Sigmoid colon (tissue), 7 donors: ENCODE data around the gene BRMS1. TPM values are rescaled to one million over a fixed set of nuclear protein-coding genes. Genes with fewer than 3 reads are reported as not detected.

ENCODE experiments used
- DNase-seq: peaks from one replicate; pipeline ENCODE4 v3.0.0-alpha.2; 2019
- H3K27ac ChIP-seq, 4 donors: fragments of 200-600 bp; sonication (generic); one replicate each; pipeline ENCODE4 v1.5.1; 2016 to 2019; ENCODE audit warnings: mild to moderate bottlenecking in 1 of 4
- H3K27me3 ChIP-seq, 3 donors: fragments of 200-600 bp; sonication (generic); one replicate each; pipeline ENCODE4 v1.5.1; 2019; ENCODE audit warnings: mild to moderate bottlenecking in 1 of 3
- H3K36me3 ChIP-seq, 4 donors: fragments of 200-600 bp; sonication (generic); one replicate each; pipeline ENCODE4 v1.5.1; 2016 to 2019
- H3K4me1 ChIP-seq, 4 donors: fragments of 200-600 bp; sonication (generic); one replicate each; pipeline ENCODE4 v1.5.1; 2017 to 2019
- H3K4me3 ChIP-seq, 4 donors: fragments of 200-600 bp; sonication (generic); one replicate each; pipeline ENCODE4 v1.5.1; 2017 to 2019; ENCODE audit warnings: mild to moderate bottlenecking in 2 of 4, moderate library complexity in 1 of 4
- H3K9me3 ChIP-seq, 4 donors: fragments of 200-600 bp in 3 of 4; sonication (generic) in 3 of 4; one replicate each; pipeline versions ENCODE4 v1.5.1 to v1.6.1; 2013 to 2019
- CTCF ChIP-seq, 4 experiments: fragments of 450-650 bp in 3 of 4; fragments of 200-600 bp in 1 of 4; IDR thresholded peaks; one replicate each; pipeline ENCODE4 v1.5.1; 2016 to 2019; ENCODE audit warnings: antibody characterized with exemption in 4 of 4, mild to moderate bottlenecking in 3 of 4, moderate library complexity in 2 of 4
- EP300 ChIP-seq, 4 donors: sonication (generic); formaldehyde crosslinking; IDR thresholded peaks; one replicate each; pipeline ENCODE4 v1.6.1; 2017; ENCODE audit warnings: antibody characterized with exemption in 4 of 4
- POLR2A ChIP-seq, 2 donors: fragments of 450-650 bp; IDR thresholded peaks; one replicate each; pipeline ENCODE4 v1.6.1; 2016; ENCODE audit warnings: antibody characterized with exemption in 2 of 2, mild to moderate bottlenecking in 2 of 2, moderate library complexity in 2 of 2
- POLR2AphosphoS5 ChIP-seq, 4 donors: sonication (generic); formaldehyde crosslinking; IDR thresholded peaks; one replicate each; pipeline ENCODE4 v1.6.1; 2017; ENCODE audit warnings: antibody characterized with exemption in 4 of 4
- WGBS, 2 donors: extraction: QIAGEN DNeasy Blood & Tissue Kit; methylation state at CpG; one replicate each; pipeline ENCODE4 v1.1.7; 2013; 5-methylcytosine and 5-hydroxymethylcytosine counted together
- intact Hi-C: fragments of 100-400 bp; cut with DNase I; formaldehyde crosslinking; loops from one replicate; pipeline ENCODE4 v1.15.1; 2023
- polyA plus RNA-seq, 3 donors: library from polyadenylated mRNA; stranded (reverse); fragments of 200-250 nt; gene quantifications; one replicate each; pipeline ENCODE4 v1.2.3, GENCODE V29; 2013
- total RNA-seq, 4 donors: library from RNA; depleted of rRNA; stranded (reverse); fragments of >200 nt; gene quantifications; one replicate each; pipeline ENCODE4 v1.1.0, GENCODE V29; 2016
- donor health status: healthy with polysubstance abuse.
- donor health status: Bipolar disorder and iron deficiency.
- donor health status: healthy.

The BRMS1 gene
- total and polyA plus RNA-seq, 7 donors, result 20.2 to 81.8 (median 36.2) TPM

GRCh38 chr11:66315921-66316811, 28.7 kb downstream of the BRMS1 start:
- intact Hi-C loops, result no loop called here

GRCh38 chr11:66315498-66315885, 29.4 kb downstream of the BRMS1 start:
- H3K36me3 ChIP-seq, result no peaks in the 10 kb centered on the region
- peaks cover 0 to 67% (median 61%) of the 10 kb centered on the region in 4 donors for H3K4me1 ChIP-seq
- no peaks in the 10 kb centered on the region for H3K9me3 ChIP-seq
- 76 to 87% methylated on average over 14 of the region's 14 CpGs for WGBS, 2 donors
- TF ChIP-seq EP300 (IDR thresholded peaks at IDR 0.05), result no peak
- no peak for TF ChIP-seq CTCF (IDR thresholded peaks at IDR 0.05)
- no peak for TF ChIP-seq POLR2A (IDR thresholded peaks at IDR 0.05)
- TF ChIP-seq POLR2AphosphoS5 (IDR thresholded peaks at IDR 0.05), result no peak
- intact Hi-C loops, result no loop called here
- peak overlapping the region; percentile 42 to 60 (median 52) for H3K4me3 ChIP-seq
- DNase-seq, result no peak
- H3K27ac ChIP-seq, result peak overlapping the region; percentile 86 to 94 (median 90)
- no peaks in the 10 kb centered on the region for H3K27me3 ChIP-seq

More at GRCh38 chr11:66315921-66316811, 28.7 kb downstream of the BRMS1 start:
- no peaks in the 10 kb centered on the region for H3K9me3 ChIP-seq
- WGBS, 2 donors, result 70 to 71% methylated on average over 52 of the region's 52 CpGs
- H3K4me1 ChIP-seq, result peaks cover 0 to 67% (median 61%) of the 10 kb centered on the region in 4 donors
- TF ChIP-seq EP300 (IDR thresholded peaks at IDR 0.05) (no peak), POLR2A (IDR thresholded peaks at IDR 0.05) (no peak), CTCF (IDR thresholded peaks at IDR 0.05) (no peak)
- peak overlapping the region; percentile 42 to 60 (median 52) for H3K4me3 ChIP-seq
- H3K27me3 ChIP-seq, result no peaks in the 10 kb centered on the region
- H3K27ac ChIP-seq, result peak overlapping the region; percentile 86 to 94 (median 90)
- DNase-seq, result no peak
- H3K36me3 ChIP-seq, result no peaks in the 10 kb centered on the region

GRCh38 chr11:66314561-66315497, 30.1 kb downstream of the BRMS1 start:
- peak overlapping the region; percentile 86 to 94 (median 90) for H3K27ac ChIP-seq
- H3K9me3 ChIP-seq, result no peaks in the 10 kb centered on the region
- intact Hi-C loops, result no loop called here
- no peaks in the 10 kb centered on the region for H3K36me3 ChIP-seq
- no peak for DNase-seq
- WGBS, 2 donors, result 84 to 90% methylated on average over 17 of the region's 17 CpGs
- peaks cover 0 to 67% (median 61%) of the 10 kb centered on the region in 4 donors for H3K4me1 ChIP-seq
- TF ChIP-seq POLR2A (IDR thresholded peaks at IDR 0.05) (no peak), EP300 (IDR thresholded peaks at IDR 0.05) (no peak), CTCF (IDR thresholded peaks at IDR 0.05) (no peak), POLR2AphosphoS5 (IDR thresholded peaks at IDR 0.05) (no peak)
- peak overlapping the region in 3 of 4 donors; percentile 47 to 60 (median 58) for H3K4me3 ChIP-seq
- H3K27me3 ChIP-seq, result no peaks in the 10 kb centered on the region

- no peaks in the 10 kb centered on the region for H3K27me3 ChIP-seq
- H3K4me3 ChIP-seq, result peak overlapping the region; percentile 21 to 58 (median 52)
- intact Hi-C loops, result no loop called here
- no peak for DNase-seq
- no peaks in the 10 kb centered on the region for H3K9me3 ChIP-seq
- H3K4me1 ChIP-seq, result peaks cover 0 to 67% (median 61%) of the 10 kb centered on the region in 4 donors
- TF ChIP-seq EP300 (IDR thresholded peaks at IDR 0.05) (no peak), CTCF (IDR thresholded peaks at IDR 0.05) (no peak), POLR2AphosphoS5 (IDR thresholded peaks at IDR 0.05) (no peak), POLR2A (IDR thresholded peaks at IDR 0.05) (no peak)
- H3K27ac ChIP-seq, result peak overlapping the region; percentile 86 to 94 (median 90)
- 84 to 92% methylated on average over 1 of the region's 1 CpG for WGBS, 2 donors
- no peaks in the 10 kb centered on the region for H3K36me3 ChIP-seq
These were observed 30.8 kb downstream of the BRMS1 start for GRCh38 chr11:66314186-66314501.
